Lower lobe of right lung (tissue), 2 donors: ENCODE measurements around the gene BPIFB6. TPM values are rescaled to one million over a fixed set of nuclear protein-coding genes. Genes with fewer than 3 reads are reported as not detected.

Experiments used
- ATAC-seq, 2 donors: fragments of 200-7000 bp; cut with Tn5 transposase; one replicate each; pipeline ENCODE4 v1.9.1; 2020 to 2022; ENCODE audit warnings: mild to moderate bottlenecking in 2 of 2, moderate library complexity in 2 of 2
- DNase-seq: peaks from one replicate; pipeline ENCODE4 v3.0.0-alpha.2; 2020
- H3K27ac ChIP-seq: fragments of 200-600 bp; one replicate; pipeline ENCODE4 v1.8.0; 2022
- H3K27me3 ChIP-seq: fragments of 200-600 bp; one replicate; pipeline ENCODE4 v1.8.0; 2022; ENCODE audit warnings: low read depth
- H3K36me3 ChIP-seq: fragments of 200-600 bp; one replicate; pipeline ENCODE4 v1.8.0; 2022; ENCODE audit warnings: mild to moderate bottlenecking
- H3K4me1 ChIP-seq: fragments of 200-600 bp; one replicate; pipeline ENCODE4 v1.8.0; 2022
- H3K4me3 ChIP-seq: fragments of 200-600 bp; one replicate; pipeline ENCODE4 v1.8.0; 2022; ENCODE audit warnings: mild to moderate bottlenecking
- H3K9me3 ChIP-seq: fragments of 200-600 bp; one replicate; pipeline ENCODE4 v1.8.0; 2022
- intact Hi-C: fragments of 100-400 bp; cut with DNase I; formaldehyde crosslinking; loops from one replicate; pipeline ENCODE4 v1.11.0; 2022
- total RNA-seq: library from RNA; stranded (reverse); fragmentation: NEBNext Ultra II Directional; extraction: Animal tissue kit (Norgen Biotek cat#: 25700); gene quantifications from one replicate; pipeline ENCODE4 v1.2.1, GENCODE V29; 2021
- TF ChIP-seq, protein P1 (sequence below): fragments of 200-600 bp; IDR thresholded peaks from one replicate; pipeline ENCODE4 v1.8.0; 2022; ENCODE audit warnings: antibody characterized with exemption, mild to moderate bottlenecking
- donor health status: DM: no; HTN: yes; CAD: no; lungs with severe emphysema.

Gene BPIFB6
- total RNA-seq, 1 donor from 2014 or later: not detected

GRCh38 chr20:33005132-33005566 lies 26.3 kb upstream of the BPIFB6 start:
- Histone ChIP-seq H3K36me3 (no peaks in the 10 kb centered on the region), H3K27me3 (no peaks in the 10 kb centered on the region), H3K27ac (no peak overlapping the region), H3K4me1 (no peaks in the 10 kb centered on the region), H3K9me3 (peaks cover 5% of the 10 kb centered on the region), H3K4me3 (no peak overlapping the region)
- TF ChIP-seq, protein P1, sequence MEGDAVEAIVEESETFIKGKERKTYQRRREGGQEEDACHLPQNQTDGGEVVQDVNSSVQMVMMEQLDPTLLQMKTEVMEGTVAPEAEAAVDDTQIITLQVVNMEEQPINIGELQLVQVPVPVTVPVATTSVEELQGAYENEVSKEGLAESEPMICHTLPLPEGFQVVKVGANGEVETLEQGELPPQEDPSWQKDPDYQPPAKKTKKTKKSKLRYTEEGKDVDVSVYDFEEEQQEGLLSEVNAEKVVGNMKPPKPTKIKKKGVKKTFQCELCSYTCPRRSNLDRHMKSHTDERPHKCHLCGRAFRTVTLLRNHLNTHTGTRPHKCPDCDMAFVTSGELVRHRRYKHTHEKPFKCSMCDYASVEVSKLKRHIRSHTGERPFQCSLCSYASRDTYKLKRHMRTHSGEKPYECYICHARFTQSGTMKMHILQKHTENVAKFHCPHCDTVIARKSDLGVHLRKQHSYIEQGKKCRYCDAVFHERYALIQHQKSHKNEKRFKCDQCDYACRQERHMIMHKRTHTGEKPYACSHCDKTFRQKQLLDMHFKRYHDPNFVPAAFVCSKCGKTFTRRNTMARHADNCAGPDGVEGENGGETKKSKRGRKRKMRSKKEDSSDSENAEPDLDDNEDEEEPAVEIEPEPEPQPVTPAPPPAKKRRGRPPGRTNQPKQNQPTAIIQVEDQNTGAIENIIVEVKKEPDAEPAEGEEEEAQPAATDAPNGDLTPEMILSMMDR: peak; percentile 31
- ATAC-seq: no peak
- DNase-seq: no peak
- intact Hi-C loops: no loop called here

- intact Hi-C loops: no loop called here
- ATAC-seq: no peak
- H3K36me3 ChIP-seq: no peaks in the 10 kb centered on the region
- TF ChIP-seq, protein P1: no peak
- no peaks in the 10 kb centered on the region for H3K27me3 ChIP-seq
- no peak for DNase-seq
- H3K4me1 ChIP-seq: no peaks in the 10 kb centered on the region
- H3K4me3 ChIP-seq: no peak overlapping the region
- H3K9me3 ChIP-seq: peaks cover 5% of the 10 kb centered on the region
- H3K27ac ChIP-seq: no peak overlapping the region
These were observed 25.3 kb upstream of the BPIFB6 start for GRCh38 chr20:33005908-33006775.

- ATAC-seq (no peak), DNase-seq (no peak)
- Histone ChIP-seq H3K36me3 (no peaks in the 10 kb centered on the region), H3K9me3 (peaks cover 5% of the 10 kb centered on the region), H3K4me3 (no peak overlapping the region), H3K27ac (no peak overlapping the region), H3K4me1 (no peaks in the 10 kb centered on the region), H3K27me3 (no peaks in the 10 kb centered on the region)
- intact Hi-C loops: no loop called here
- TF ChIP-seq, protein P1: no peak
These were observed 24.6 kb upstream of the BPIFB6 start for GRCh38 chr20:33006776-33007375.

- H3K4me1 ChIP-seq: no peaks in the 10 kb centered on the region
- no peak within 1 kb of the TSS for H3K27ac ChIP-seq
- TF ChIP-seq, protein P1: no peak
- H3K4me3 ChIP-seq: no peak within 1 kb of the TSS
- intact Hi-C loops: no loop called here
- DNase-seq (no peak), ATAC-seq (no peak)
- no peaks in the 10 kb centered on the region for H3K27me3 ChIP-seq
- no peaks in the 10 kb centered on the region for H3K36me3 ChIP-seq
- H3K9me3 ChIP-seq: peaks cover 5% of the 10 kb centered on the region
These were observed 23.8 kb upstream of the BPIFB6 start, which contains the start of gene BPIFB2 for GRCh38 chr20:33007376-33008335. Gene BPIFB2 (plus strand): TSS chr20:33007704. CDS start chr20:33008575, 871 bp downstream.
